ENCODE measurements around the gene PIGN. TPM values are rescaled to one million over a fixed set of nuclear protein-coding genes. Genes with fewer than 3 reads are reported as not detected.

The PIGN gene
- total RNA-seq, 1 experiment from 2014 or later, result 21.4 TPM

GRCh38 chr18:62198259-62198658 is 11.4 kb upstream of the PIGN start:
- H3K27ac ChIP-seq (ENCODE audit: low read length), result no peak overlapping the region
- no peak overlapping the region for H3K4me3 ChIP-seq (ENCODE audit: low read depth in 2 of 2, low read length in 2 of 2)
- CTCF ChIA-PET, result no interaction called here
- TF ChIP-seq, protein P1, sequence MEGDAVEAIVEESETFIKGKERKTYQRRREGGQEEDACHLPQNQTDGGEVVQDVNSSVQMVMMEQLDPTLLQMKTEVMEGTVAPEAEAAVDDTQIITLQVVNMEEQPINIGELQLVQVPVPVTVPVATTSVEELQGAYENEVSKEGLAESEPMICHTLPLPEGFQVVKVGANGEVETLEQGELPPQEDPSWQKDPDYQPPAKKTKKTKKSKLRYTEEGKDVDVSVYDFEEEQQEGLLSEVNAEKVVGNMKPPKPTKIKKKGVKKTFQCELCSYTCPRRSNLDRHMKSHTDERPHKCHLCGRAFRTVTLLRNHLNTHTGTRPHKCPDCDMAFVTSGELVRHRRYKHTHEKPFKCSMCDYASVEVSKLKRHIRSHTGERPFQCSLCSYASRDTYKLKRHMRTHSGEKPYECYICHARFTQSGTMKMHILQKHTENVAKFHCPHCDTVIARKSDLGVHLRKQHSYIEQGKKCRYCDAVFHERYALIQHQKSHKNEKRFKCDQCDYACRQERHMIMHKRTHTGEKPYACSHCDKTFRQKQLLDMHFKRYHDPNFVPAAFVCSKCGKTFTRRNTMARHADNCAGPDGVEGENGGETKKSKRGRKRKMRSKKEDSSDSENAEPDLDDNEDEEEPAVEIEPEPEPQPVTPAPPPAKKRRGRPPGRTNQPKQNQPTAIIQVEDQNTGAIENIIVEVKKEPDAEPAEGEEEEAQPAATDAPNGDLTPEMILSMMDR (IDR thresholded peaks at IDR 0.05), result no peak
- TF ChIP-seq TCF7L2 (IDR thresholded peaks at IDR 0.05; ENCODE audit: low read depth, low read length) (no peak), POLR2AphosphoS5 (IDR thresholded peaks at IDR 0.05; ENCODE audit: low read depth, low read length) (no peak), SIN3A (IDR thresholded peaks at IDR 0.05; ENCODE audit: borderline replicate concordance, insufficient read depth, low read depth, low read length) (no peak), REST (IDR thresholded peaks at IDR 0.05; ENCODE audit: insufficient read depth in 1 of 2, low read depth in 2 of 2, low read length in 1 of 2) (no peak)
- intact Hi-C loops (cut with micrococcal nuclease; ENCODE audit: unreplicated experiment), result no loop called here
- in situ Hi-C loops (cut with HindIII; ENCODE audit: low pct_unique_long_range_greater_than_20kb, low sequenced_read_pairs), result no loop called here
- H3K27me3 ChIP-seq (ENCODE audit: control insufficient read depth, insufficient read depth, low read length), result no peaks in the 10 kb centered on the region
- no peak for DNase-seq (ENCODE audit: low read depth, low spot score)
- H3K9me3 ChIP-seq (ENCODE audit: control insufficient read depth, insufficient read depth, low read depth, low read length), result no peaks in the 10 kb centered on the region
- no peak for ATAC-seq
- POLR2A ChIA-PET, result no interaction called here
- no peaks in the 10 kb centered on the region for H3K36me3 ChIP-seq (ENCODE audit: control insufficient read depth, insufficient read depth, low read length)
- no TSS peak for BruUV-seq (replicated peaks)
- H3K4me1 ChIP-seq (ENCODE audit: control insufficient read depth, insufficient read depth, low read length), result no peaks in the 10 kb centered on the region

DNA sequence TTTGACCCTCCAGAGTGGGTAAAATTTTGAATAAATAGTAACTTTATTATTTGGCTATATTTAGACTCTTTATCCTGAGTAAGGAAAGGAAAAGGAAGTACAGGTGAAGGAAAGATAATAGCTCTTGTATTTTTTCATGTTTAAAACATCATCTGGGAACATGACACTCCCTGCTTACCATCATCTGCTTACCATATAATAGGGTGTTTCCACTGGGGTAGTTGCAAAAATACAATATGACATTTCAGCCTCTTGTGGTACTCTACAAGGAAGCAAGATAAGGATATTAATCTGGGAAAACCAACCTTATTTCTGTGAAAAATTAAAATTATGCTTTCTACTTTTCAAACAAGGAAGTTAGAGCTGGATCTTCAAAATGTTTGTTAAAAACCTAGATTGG is 10.1 kb upstream of the PIGN start:
- ChIA-PET POLR2A (no interaction called here), CTCF (no interaction called here)
- Histone ChIP-seq H3K27me3 (ENCODE audit: control insufficient read depth, insufficient read depth, low read length) (no peaks in the 10 kb centered on the region), H3K4me3 (ENCODE audit: low read depth in 2 of 2, low read length in 2 of 2) (no peak overlapping the region), H3K9me3 (ENCODE audit: control insufficient read depth, insufficient read depth, low read depth, low read length) (no peaks in the 10 kb centered on the region), H3K27ac (ENCODE audit: low read length) (no peak overlapping the region), H3K4me1 (ENCODE audit: control insufficient read depth, insufficient read depth, low read length) (no peaks in the 10 kb centered on the region), H3K36me3 (ENCODE audit: control insufficient read depth, insufficient read depth, low read length) (no peaks in the 10 kb centered on the region)
- in situ Hi-C loops (cut with HindIII; ENCODE audit: low pct_unique_long_range_greater_than_20kb, low sequenced_read_pairs) (no loop called here), intact Hi-C loops (cut with micrococcal nuclease; ENCODE audit: unreplicated experiment) (no loop called here)
- DNase-seq (ENCODE audit: low read depth, low spot score) (no peak), ATAC-seq (no peak)
- BruUV-seq (replicated peaks), result no TSS peak
- no peak for TF ChIP-seq REST (IDR thresholded peaks at IDR 0.05; ENCODE audit: insufficient read depth in 1 of 2, low read depth in 2 of 2, low read length in 1 of 2)
- no peak for TF ChIP-seq POLR2AphosphoS5 (IDR thresholded peaks at IDR 0.05; ENCODE audit: low read depth, low read length)
- TF ChIP-seq, protein P1 (IDR thresholded peaks at IDR 0.05), result no peak
- no peak for TF ChIP-seq TCF7L2 (IDR thresholded peaks at IDR 0.05; ENCODE audit: low read depth, low read length)
- TF ChIP-seq SIN3A (IDR thresholded peaks at IDR 0.05; ENCODE audit: borderline replicate concordance, insufficient read depth, low read depth, low read length), result no peak
